GM10847 (cell line): ENCODE measurements around the gene F11R.
A peak's percentile ranks its signal among the peaks of the same experiment; 100 is the strongest.

Source experiments
- POLR2A ChIP-seq: IDR thresholded peaks from 2 replicates; pipeline ENCODE4 v1.6.1; 2011; ENCODE audit not compliant: insufficient read length; ENCODE audit errors: extremely low read depth

F11R gene

DNA sequence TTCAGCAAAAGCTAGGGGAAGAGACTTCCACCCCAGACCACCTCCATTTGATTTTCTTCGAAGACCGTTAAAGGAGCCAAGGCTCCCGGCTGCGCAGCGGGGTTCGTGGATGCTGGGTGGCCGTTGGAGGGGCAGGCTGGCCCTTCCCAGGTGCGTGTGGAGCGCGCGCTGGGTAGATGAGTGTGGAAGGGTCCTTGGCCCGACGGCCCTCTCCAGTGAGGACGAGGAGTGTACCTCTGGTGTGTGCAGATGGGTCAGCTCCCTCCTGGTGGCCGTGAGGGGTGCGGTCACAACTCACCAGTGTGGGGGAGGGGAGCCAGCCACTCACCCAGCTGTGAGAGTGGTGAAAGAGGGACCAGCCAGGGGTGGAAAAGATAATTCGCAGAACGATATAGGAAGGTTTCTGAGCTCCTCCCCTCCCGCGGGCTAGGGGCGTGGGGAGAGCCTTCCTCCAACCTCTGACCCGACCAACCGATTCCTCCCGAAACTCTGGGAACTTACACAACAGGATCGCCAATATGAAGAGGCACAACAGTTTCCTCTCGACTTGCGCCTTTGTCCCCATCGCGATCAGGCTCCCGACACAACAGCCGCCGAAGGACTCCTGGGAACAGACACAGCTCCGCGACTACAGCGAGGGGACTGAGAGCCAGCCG, at the start of gene F11R:
Gene F11R (minus strand): TSS at position 644 of the 656 bp plus-strand sequence. CDS start 79 bp downstream, at position 565.
- TF ChIP-seq POLR2A: no peak

DNA sequence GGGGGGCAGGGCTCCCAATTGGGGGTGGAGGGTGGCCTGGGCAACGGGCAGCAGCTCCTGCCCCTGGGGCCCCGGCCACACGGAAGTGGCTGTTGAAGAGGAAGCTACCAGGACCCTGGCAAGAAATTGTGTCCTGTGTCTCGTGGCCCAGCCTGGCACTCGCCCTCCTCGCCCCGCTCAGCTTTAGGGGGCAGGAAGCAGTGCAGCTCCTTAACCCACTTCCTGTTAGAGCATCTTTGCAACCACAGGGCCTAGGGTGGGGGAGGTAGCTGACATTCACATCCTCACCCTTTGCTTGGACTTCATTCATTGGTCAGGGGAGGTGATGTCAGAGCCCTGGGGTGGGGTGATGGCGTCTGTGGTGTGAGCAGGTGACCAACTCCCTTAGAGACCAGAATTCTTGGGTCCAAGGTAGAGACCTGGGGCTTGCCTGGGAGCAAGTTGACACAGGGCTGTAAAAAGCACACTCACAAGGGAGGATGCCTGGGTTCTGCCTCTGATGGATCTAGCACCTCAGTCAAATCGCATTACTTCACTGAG, 48.8 kb upstream of the F11R start, which contains the start of gene ARHGAP30:
Gene ARHGAP30 (minus strand): TSS at position 161 of the 540 bp plus-strand sequence. CDS start 267 bp downstream, outside the sequence.
- peak; percentile 74 for TF ChIP-seq POLR2A

DNA sequence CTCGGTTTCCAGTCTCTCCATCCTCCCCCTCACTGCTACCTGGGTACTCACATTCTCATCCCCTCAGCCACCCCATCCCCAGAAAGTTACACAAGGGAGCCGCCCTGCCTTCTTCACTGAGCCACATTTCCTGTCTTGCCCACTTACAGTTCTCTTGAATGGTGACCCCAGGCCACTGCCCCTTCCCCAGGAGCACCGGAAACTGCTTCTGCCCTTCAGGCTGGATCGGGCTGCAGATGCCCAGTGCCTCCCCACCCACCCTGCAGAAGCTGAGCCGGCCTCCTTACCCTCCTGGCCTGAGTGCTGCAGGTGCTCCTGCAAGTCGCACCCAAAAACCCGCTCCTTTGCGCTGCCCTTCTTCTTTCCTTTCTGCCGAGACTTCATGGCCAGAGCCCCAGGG, 48.3 kb upstream of the F11R start:
- no peak for TF ChIP-seq POLR2A

DNA sequence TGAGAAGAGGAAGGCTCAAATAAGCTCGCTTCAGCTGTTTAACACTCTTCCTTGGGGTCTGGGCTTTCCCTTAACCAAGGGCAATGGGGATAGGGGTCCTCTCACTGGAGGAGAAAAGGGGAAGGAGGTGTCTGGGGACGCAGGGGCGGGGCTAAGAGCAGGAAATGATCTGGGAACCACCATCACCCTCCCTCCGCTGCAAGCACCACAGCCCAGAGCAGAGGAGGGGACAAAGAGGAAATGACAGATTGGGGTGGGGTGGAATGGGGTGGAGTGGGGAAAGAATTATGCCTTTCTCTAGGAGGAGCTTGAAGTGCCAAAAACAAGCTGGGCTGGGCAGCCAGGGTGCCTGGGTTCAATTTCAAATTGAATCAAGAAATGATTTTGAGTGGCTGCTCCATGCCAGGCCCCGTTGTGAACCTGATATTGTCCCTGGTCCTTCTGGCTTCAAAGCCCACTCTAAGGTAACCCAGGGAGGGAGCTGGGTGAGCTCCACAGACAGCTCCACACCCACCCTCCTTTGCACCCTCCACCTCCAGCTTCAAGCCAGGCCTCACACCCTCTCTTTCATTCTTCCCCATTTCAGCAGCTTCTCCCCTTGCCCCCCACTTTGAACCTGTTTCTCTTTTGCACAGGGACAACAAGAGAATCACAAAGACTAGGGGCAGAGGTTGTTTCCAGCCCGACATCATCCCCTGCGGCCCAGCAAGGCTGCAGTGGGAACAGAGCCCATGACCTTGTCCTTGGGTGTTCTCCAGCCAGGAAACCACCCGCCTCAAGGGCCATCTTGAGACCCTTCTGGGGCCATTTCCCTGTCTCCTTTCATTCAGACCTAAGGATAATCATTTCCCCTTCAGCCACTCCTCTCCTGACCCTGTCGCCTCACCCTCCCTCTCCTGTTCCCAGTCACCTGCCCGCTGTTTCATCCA, 47.6 kb upstream of the F11R start:
- TF ChIP-seq POLR2A: peak; percentile 32

DNA sequence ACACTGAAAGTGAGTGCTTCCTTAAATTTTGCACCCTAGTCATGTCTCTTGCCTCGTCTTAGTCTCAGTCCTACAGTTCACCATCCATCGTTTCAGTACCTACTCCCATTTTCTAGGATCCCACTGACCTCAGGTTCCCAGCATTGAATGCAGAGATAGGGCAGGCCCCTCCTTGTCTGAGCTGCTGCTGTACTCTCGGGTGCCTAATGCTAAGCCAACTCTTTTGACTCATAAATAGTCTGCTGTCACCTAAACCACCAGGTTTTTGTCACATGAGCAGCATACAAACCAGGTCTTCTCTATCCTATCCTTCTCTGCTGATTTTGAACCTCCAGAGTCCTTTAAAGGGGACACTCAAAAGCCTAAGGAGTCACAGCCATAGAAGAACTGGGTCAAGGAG, 45.7 kb upstream of the F11R start:
- TF ChIP-seq POLR2A: no peak

DNA sequence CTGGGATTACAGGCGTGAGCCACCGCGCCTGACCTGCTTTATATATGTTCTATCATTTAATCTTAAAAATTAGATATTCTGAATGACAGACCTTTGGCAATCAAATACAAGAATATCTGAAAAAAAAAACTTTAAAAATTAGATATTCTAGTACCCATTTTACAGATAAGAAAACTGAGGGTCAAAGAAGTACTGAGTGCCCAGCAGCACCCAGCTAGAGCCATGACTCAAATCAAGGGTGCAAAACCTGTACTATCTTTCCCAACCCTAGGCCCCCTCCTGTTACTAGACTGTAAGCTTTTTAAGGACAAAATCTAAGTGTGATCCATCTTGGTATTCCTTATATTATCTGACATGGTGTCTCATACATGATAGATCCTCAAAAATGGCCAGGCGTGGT, 40.5 kb upstream of the F11R start:
- TF ChIP-seq POLR2A: no peak

DNA sequence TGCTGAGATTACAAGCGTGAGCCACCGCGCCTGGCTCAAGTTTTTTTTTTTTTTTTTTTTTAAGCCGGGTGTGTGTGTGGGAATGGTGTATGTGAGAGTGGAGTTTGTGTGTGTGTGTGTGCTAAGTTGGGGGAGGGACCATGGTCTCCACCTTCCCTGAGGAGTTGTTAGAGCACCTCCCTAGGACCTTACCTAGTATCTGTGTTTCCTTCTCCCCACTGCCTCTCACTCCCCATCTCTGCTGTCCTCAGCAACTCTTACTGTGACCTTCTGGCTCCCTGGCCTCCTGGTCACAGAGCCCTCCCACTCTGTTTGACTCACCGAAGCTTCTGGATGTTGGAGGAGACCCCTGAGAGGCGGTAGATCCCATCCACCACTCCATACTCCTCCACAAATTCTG, 38.3 kb upstream of the F11R start:
- TF ChIP-seq POLR2A: no peak

DNA sequence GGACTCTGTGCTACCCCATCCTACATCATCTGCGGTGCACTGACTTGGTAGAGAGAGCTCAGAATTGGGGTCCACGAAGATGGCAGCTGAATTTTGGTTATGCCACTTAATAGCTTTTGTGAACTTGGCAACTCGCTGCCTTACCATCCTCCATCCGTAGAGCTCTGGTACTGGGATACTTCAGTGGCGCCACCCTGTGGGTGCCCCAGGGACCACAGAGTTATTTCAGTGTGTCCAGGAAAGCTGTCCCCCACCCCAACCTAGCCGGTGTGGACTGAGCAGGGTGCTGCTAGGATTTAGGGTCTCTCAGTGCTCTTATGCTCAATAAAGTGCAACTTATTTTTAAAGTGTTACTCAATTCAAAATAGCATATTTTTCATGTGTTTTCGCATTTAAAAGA, 33.9 kb upstream of the F11R start:
- TF ChIP-seq POLR2A: no peak

DNA sequence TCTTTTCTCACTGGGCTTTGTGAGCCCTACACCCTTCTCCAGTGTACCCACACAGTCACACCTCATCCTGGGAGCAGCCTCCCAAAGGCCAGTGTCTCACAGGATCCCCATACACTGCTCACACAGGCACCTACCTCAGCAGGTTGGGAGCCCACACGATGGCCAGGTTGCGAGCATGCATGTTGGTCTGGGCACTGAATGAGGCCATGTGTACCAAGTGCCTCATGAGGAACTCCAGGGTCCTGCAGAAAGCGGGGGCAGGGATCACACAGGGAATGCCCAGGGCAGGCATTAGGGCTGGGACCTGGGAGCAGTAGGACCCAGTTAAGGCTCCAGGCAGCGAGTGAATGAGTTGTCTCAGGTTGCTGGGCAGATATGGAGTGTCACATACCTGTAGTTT, 33.3 kb upstream of the F11R start:
- no peak for TF ChIP-seq POLR2A

DNA sequence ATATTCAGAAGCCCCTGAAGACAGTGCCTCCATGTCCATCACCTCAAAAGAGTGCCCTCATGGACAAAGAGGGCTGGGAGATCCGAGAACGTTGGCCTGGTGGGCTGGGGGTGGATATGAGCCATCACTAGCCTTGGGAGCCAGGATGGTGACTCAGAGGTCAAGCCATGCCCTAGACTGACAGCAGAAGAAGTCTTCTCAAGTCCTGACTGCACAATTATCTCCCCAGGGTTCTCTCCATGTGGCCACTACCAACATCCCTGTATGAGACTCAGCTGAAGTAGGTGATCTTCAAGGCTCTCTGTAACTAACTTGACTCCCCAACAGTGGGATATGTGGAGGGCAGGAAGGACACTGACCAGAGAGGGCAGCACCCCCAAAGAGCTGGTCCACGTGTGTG, 31.9 kb upstream of the F11R start:
- TF ChIP-seq POLR2A: no peak

DNA sequence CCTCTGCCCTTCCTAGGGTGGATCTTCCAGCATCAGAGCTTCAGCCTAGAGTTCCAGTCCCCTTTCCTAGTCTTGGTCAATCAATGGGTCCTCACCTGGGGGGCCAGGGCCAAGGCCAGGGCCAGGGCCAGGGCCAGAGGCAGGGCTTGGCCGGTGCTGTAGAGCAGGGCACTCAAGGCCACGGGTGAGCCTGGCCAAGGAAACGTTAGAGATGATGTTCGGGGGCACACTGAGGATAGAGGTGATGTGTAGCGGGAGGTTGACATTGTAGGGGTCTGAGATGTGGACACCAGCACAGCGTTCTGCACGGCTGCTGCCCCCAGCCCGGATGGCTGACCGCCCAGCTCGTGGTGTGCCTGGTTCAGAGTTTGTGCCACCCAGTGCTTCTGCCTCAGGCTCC, 30.3 kb upstream of the F11R start:
- no peak for TF ChIP-seq POLR2A

DNA sequence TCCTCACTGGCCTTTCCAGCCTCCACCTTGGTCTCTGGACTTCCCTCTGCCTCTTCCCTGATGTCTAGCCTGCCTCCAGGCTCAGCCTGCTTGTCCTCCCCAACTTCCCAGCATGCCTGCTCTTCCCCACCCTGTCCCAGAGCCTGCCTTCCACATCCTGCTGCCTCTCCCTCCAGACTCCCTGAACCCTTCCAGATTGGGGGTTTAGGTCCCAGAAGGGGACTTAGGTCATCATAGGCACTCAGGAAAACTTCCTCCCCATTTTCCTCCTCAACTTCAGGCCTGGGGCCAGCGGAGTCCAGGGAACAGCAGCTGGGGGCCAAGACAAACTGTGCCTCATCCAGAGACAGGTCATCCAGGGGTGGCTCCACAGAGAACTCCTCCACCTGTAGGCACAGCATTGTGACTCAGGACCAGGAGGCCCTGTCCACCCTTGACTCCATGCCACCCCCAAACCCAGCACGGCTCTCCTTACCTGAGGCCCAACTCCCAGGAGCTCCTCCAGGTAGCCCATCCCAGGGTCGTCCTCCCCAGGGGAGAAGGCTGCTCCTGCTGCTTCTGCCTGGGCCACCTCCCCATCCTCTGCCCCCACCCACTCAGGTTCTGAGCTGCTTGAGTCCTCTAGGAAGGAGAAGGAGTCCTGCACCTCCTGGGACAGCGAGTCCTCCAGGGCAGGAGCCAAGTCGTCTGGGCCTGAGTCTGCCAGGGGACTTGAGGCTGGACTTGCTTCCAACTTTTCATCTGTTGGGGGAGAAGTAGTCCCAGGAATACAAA, 28.2 kb upstream of the F11R start:
- TF ChIP-seq POLR2A: no peak

DNA sequence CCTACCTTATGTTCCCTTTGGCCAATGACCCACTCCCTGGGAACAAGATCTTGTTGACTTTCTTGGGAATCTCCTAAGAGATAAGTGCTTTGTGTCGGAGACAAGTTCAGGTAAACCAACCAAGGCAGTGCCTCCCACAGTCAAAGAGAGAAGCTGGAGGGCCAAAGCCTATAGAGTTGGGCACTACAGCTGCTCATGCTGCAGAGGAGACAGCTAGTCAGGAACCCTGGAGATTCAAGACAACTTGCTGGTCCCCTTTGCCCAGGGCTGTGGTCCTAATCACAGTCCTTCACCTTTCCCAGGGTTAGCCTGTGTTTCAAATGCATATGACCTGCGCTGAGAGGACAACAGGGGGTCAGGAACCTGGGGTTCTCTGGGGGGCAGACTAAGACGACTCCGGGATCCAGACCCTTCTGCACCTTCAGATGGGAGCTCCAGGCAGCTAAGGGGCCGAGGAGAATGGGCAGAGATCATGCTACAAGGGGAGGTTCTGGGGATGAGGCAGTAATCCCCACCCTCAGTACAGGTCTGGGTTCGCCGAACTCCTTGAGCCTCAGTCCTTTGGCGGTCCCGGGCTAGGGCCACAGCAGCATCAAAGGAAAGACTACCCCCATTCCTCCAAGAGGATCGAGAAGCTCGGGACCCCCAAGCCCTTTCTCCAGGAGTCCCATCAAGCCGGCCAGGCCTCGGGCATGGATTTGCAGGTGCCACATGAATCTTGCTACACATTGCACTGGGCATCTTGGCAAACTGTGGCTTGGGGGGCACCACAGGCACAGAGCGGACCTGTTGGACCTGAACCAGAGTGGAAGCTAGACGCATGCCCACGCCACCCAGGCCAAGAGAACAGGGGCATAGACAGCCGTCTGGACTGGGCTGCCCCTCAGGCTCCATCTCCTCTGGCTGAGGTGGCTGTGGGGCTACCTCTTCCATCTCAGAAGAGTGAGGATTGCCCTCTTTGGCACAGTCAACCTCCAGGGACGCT, 26.8 kb upstream of the F11R start:
- no peak for TF ChIP-seq POLR2A

DNA sequence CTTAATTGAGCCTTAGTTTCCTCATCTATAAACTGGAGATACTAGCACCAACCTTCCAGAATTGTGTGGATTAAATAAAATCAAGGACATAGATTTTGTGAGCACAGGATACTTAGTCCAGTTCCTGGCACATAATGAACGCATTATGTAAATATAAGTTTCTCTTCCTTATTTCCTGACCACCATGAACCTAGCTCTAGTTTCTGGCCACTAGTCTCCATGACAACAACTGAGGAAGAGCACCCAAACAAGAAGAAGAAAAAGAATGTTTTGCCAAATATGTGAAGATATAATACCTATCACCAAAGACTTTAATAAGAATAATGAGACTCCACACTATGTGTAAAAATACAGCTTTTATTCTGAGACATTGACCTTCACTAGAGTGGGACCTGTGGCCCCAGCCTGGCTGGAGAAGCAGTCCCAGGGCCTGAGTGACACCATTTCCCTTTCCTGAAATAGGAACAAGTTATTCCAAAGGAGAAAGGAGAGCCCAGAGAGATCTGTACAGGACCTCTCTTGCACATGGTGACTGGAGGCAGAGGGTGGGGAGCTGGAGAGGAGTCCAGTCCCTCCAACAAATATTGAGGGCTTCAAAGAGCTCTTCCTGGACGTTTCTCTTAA, 25.8 kb upstream of the F11R start:
- no peak for TF ChIP-seq POLR2A
